HUES64 (cell line): ENCODE results near the gene LRRC4.

Experiments used
- H3K27ac ChIP-seq: 2 replicates; pipeline ENCODE4 v1.7.0; 2013; ENCODE audit warnings: low read depth, low read length, inconsistent platforms
- H3K27me3 ChIP-seq: 2 replicates; pipeline ENCODE4 v1.6.1; 2013; ENCODE audit warnings: mild to moderate bottlenecking, low read length; ENCODE audit not compliant: insufficient read depth
- H3K36me3 ChIP-seq: 2 replicates; pipeline ENCODE4 v1.6.1; 2013; ENCODE audit warnings: mild to moderate bottlenecking, low read length; ENCODE audit not compliant: insufficient read depth
- H3K4me1 ChIP-seq: 2 replicates; pipeline ENCODE4 v1.6.1; 2013; ENCODE audit warnings: mild to moderate bottlenecking, low read length, moderate library complexity; ENCODE audit not compliant: insufficient read depth
- H3K4me3 ChIP-seq: 2 replicates; pipeline ENCODE4 v1.5.1; 2013; ENCODE audit warnings: mild to moderate bottlenecking, low read length, moderate library complexity
- H3K9ac ChIP-seq: 2 replicates; pipeline ENCODE4 v1.6.1; 2013; ENCODE audit warnings: mild to moderate bottlenecking, low read depth, low read length
- H3K9me3 ChIP-seq: 2 replicates; pipeline ENCODE4 v1.6.1; 2013; ENCODE audit warnings: low read depth, low read length; ENCODE audit not compliant: insufficient read depth
- WGBS: fragments of 150-250, 120-280 bp; methylation state at CpG from one replicate; pipeline ENCODE4 v1.1.7; 2013; ENCODE audit warnings: missing lambda C conversion rate; 5-methylcytosine and 5-hydroxymethylcytosine counted together

The LRRC4 gene

GRCh38 chr7:128071801-128072200 is 40.6 kb upstream of the LRRC4 start:
- Histone ChIP-seq H3K9me3 (no peaks in the 10 kb centered on the region), H3K4me3 (no peak overlapping the region), H3K36me3 (no peaks in the 10 kb centered on the region), H3K4me1 (peaks cover 5% of the 10 kb centered on the region; the same call in 1 of the 2 replicates), H3K27ac (no peak overlapping the region), H3K27me3 (no peaks in the 10 kb centered on the region), H3K9ac (no peak overlapping the region)
- WGBS = 85% methylated on average over 11 of the region's 11 CpGs

- Histone ChIP-seq H3K4me1 (peaks cover under 1% of the 10 kb centered on the region; the same call in 1 of the 2 replicates), H3K27me3 (no peaks in the 10 kb centered on the region), H3K9ac (no peak overlapping the region), H3K4me3 (no peak overlapping the region), H3K27ac (no peak overlapping the region), H3K36me3 (no peaks in the 10 kb centered on the region), H3K9me3 (no peaks in the 10 kb centered on the region)
- WGBS = 90% methylated on average over 6 of the region's 6 CpGs
Measured at GRCh38 chr7:128071376-128071775, 40.1 kb upstream of the LRRC4 start.

- no peaks in the 10 kb centered on the region for H3K36me3 ChIP-seq
- H3K27ac ChIP-seq = no peak overlapping the region
- no peak overlapping the region for H3K4me3 ChIP-seq
- 95% methylated on average over 7 of the region's 8 CpGs for WGBS
- H3K9me3 ChIP-seq = no peaks in the 10 kb centered on the region
- H3K4me1 ChIP-seq = no peaks in the 10 kb centered on the region
- no peak overlapping the region for H3K9ac ChIP-seq
- no peaks in the 10 kb centered on the region for H3K27me3 ChIP-seq
Measured at GRCh38 chr7:128069373-128070364, 38.4 kb upstream of the LRRC4 start.

GRCh38 chr7:128068785-128069184 is 37.5 kb upstream of the LRRC4 start:
- Histone ChIP-seq H3K4me1 (no peaks in the 10 kb centered on the region), H3K27ac (no peak overlapping the region), H3K27me3 (no peaks in the 10 kb centered on the region), H3K9ac (no peak overlapping the region), H3K36me3 (no peaks in the 10 kb centered on the region), H3K4me3 (no peak overlapping the region), H3K9me3 (no peaks in the 10 kb centered on the region)
- 91% methylated on average over 8 of the region's 8 CpGs for WGBS

GRCh38 chr7:128067983-128068382 is 36.7 kb upstream of the LRRC4 start:
- Histone ChIP-seq H3K27ac (no peak overlapping the region), H3K9ac (no peak overlapping the region), H3K27me3 (no peaks in the 10 kb centered on the region), H3K36me3 (no peaks in the 10 kb centered on the region), H3K4me1 (no peaks in the 10 kb centered on the region), H3K4me3 (no peak overlapping the region), H3K9me3 (no peaks in the 10 kb centered on the region)
- WGBS = 89% methylated on average over 5 of the region's 5 CpGs

- 73% methylated on average over 5 of the region's 5 CpGs for WGBS
- H3K9ac ChIP-seq = no peak overlapping the region
- H3K27ac ChIP-seq = no peak overlapping the region
Measured at GRCh38 chr7:128066858-128067257, 35.6 kb upstream of the LRRC4 start.

GRCh38 chr7:128066395-128066794 is 35.2 kb upstream of the LRRC4 start:
- Histone ChIP-seq H3K9ac (no peak overlapping the region), H3K27me3 (no peaks in the 10 kb centered on the region), H3K4me3 (no peak overlapping the region), H3K4me1 (no peaks in the 10 kb centered on the region), H3K27ac (no peak overlapping the region), H3K9me3 (no peaks in the 10 kb centered on the region), H3K36me3 (no peaks in the 10 kb centered on the region)
- WGBS = 92% methylated on average over 10 of the region's 10 CpGs

More at GRCh38 chr7:128066858-128067257, 35.6 kb upstream of the LRRC4 start:
- no peaks in the 10 kb centered on the region for H3K9me3 ChIP-seq
- no peaks in the 10 kb centered on the region for H3K36me3 ChIP-seq
- H3K4me3 ChIP-seq = no peak overlapping the region
- no peaks in the 10 kb centered on the region for H3K27me3 ChIP-seq
- no peaks in the 10 kb centered on the region for H3K4me1 ChIP-seq

- 95% methylated on average over 7 of the region's 7 CpGs for WGBS
- Histone ChIP-seq H3K9me3 (no peaks in the 10 kb centered on the region), H3K36me3 (no peaks in the 10 kb centered on the region), H3K4me3 (no peak overlapping the region), H3K27me3 (no peaks in the 10 kb centered on the region), H3K4me1 (no peaks in the 10 kb centered on the region), H3K27ac (no peak overlapping the region), H3K9ac (no peak overlapping the region)
Measured at GRCh38 chr7:128065872-128066271, 34.6 kb upstream of the LRRC4 start.

- no peak overlapping the region for H3K27ac ChIP-seq
- H3K36me3 ChIP-seq = no peaks in the 10 kb centered on the region
- 93% methylated on average over 8 of the region's 8 CpGs for WGBS
- peaks cover 5% of the 10 kb centered on the region; the same call in 1 of the 2 replicates for H3K4me1 ChIP-seq
- no peaks in the 10 kb centered on the region for H3K27me3 ChIP-seq
- H3K4me3 ChIP-seq = no peak overlapping the region
- H3K9ac ChIP-seq = no peak overlapping the region
- H3K9me3 ChIP-seq = no peaks in the 10 kb centered on the region
Measured at GRCh38 chr7:128063088-128063487, 31.9 kb upstream of the LRRC4 start.

- Histone ChIP-seq H3K4me3 (no peak overlapping the region), H3K9me3 (no peaks in the 10 kb centered on the region), H3K27me3 (no peaks in the 10 kb centered on the region), H3K36me3 (no peaks in the 10 kb centered on the region), H3K27ac (no peak overlapping the region), H3K9ac (no peak overlapping the region), H3K4me1 (peaks cover 5% of the 10 kb centered on the region; the same call in 1 of the 2 replicates)
- 86% methylated on average over 3 of the region's 3 CpGs for WGBS
Measured at GRCh38 chr7:128060018-128060417, 28.8 kb upstream of the LRRC4 start.

- Histone ChIP-seq H3K4me1 (peaks cover 5% of the 10 kb centered on the region; the same call in 1 of the 2 replicates), H3K9me3 (no peaks in the 10 kb centered on the region), H3K27ac (no peak overlapping the region), H3K36me3 (no peaks in the 10 kb centered on the region), H3K9ac (no peak overlapping the region), H3K4me3 (no peak overlapping the region), H3K27me3 (no peaks in the 10 kb centered on the region)
- 89% methylated on average over 7 of the region's 7 CpGs for WGBS
Measured at GRCh38 chr7:128059143-128059988, 28.1 kb upstream of the LRRC4 start.
